HG02938 (cell line): Measurements from ENCODE around the gene TNKS1BP1.
"Not testable (repeated sequence)": the region's sequence is repeated elsewhere in the genome, so short reads cannot be mapped to it uniquely, and the experiment has no call there.

ENCODE experiments used
- ATAC-seq: cut with Tn5 transposase; IDR thresholded peaks from one replicate; pipeline ENCODE4 v1.9.1; 2021; ENCODE audit warnings: mild to moderate bottlenecking, moderate library complexity; ENCODE audit not compliant: unreplicated experiment

Gene TNKS1BP1

GRCh38 chr11:57297221-57297620, 27.5 kb downstream of the TNKS1BP1 start:
- ATAC-seq, result no peak

GRCh38 chr11:57296205-57296604, 28.5 kb downstream of the TNKS1BP1 start:
- ATAC-seq, result not testable (repeated sequence)

GRCh38 chr11:57294225-57295131, 30.3 kb downstream of the TNKS1BP1 start:
- no peak for ATAC-seq

- ATAC-seq, result no peak
These were observed 34.5 kb downstream of the TNKS1BP1 start for GRCh38 chr11:57290288-57290687.

DNA sequence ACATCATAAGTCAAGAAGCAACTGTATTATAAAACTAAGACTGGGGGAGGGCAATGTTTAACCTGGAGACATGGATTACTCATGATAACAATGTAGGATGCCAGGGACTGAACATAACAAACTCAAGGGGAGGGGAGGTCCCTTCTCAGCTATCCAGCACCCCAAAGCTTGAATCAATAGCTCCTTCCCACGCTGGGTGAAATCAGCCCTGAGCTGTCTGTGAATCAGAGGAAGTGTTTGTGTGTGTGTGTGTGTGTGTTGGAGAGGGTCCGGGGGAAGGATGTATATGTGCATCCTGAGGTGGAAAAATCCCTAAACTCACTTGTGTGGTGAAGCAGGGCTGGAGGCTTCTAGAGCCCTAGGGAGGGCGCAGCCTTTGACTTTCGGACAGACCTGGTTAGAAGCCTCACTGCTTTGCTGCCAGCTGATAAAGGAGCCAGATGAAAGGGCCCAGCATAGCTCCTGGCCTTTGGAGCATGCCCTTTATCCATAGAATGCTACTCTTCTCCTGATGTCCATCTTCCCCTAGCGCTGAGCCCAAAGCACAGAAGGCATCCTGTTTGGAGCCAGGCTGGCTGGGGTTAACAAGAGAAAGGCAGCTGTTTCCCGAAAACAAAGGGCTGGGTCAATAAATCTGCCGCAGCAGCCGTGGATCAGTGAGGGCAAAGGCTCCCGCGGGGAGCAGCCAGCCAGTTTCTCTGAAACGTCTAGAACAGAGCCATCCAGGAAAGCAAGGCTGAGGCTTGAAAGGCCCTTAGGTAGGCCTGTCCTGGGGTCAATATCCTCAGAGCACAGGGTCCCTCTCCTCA, 35.8 kb downstream of the TNKS1BP1 start:
- no peak for ATAC-seq

DNA sequence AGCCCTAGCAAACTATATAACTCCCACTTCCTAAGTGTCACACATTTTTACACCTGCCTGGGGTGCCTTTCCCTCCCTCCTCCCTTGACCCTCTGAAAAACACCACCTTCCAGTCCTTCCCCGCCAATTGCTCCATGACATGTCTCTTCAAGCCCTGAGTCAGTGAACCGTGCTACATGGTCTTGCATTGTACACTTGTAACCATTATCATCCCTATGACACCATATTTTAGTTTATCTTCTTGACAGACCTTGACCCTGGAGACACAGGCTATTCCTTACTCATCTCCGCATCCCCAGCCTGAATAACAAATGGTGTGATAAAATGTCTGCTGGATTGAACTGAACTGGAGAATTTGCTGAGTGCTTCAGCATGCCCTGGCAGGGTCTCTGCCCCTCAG, 36.9 kb downstream of the TNKS1BP1 start:
- ATAC-seq, result no peak

DNA sequence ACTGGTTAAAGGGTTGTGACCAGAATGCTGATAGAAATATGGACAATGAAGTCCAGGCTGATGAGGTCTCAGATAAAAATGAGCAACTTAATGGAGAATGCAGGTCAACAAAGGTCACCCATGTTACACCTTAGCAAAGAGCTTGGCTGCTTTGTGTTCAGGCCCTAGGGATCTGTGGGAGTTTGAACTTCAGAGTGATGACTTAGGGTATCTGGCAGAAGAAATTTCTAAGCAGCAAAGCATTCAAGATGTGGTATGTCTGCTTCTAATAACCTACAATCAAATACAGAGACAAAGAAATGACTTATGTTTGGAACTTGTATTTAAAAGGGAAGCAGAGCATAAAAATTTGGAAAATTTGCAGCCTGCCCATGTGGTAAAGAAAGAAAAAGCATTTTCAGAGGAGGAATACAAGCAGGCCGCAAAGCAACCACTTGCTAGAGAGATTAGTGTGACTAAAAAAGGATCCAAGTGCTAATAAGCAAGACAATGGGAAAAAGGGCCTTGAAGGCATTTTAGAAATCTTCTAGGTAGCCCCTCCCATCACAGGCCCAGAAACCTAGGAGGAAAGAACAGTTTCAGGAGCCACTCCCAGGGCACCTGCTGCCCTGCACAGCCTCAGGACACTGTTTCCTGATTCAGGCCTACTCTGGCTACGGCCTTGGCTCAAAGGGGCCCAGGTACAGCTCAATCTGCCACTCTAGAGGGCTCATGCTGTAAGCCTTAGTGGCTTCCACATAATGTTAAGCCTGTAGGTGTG, 41.3 kb downstream of the TNKS1BP1 start:
- ATAC-seq, result no peak

DNA sequence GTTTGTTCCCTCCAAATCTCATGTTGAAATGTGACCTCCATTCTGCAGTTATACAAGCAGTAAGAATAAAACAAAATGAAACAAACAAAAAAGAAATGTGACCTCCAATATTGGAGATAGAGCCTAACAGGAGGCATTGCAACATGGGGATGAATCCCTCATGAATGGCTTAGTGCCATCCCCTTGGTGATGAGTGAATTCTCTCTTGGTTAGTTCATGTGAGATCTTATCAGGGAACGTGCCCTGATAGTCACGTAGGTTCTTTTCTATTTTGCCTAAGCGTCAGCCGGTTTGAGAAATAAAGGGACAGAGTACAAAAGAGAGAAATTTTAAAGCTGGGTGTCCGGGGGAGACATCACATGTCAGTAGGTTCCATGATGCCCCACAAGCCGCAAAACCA, 43.2 kb downstream of the TNKS1BP1 start:
- not testable (repeated sequence) for ATAC-seq

DNA sequence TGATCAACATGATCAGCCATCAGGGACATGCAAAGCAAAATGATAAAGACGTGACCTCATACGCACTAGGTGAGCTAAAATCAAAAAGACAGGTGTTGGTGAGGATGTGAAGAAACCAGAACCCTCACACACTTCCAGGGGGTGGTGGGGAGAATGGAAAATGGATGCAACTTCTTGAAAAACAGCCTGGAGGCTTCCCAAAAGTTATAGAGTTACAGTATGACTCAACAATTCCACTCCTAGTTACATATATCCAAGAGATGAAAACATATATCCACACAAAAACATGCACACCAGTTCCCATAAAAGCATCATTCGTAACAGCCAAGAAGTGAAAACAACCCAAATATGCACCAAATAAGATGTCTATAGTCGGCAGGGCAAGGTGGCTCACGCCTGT, 45.6 kb downstream of the TNKS1BP1 start:
- no peak for ATAC-seq

DNA sequence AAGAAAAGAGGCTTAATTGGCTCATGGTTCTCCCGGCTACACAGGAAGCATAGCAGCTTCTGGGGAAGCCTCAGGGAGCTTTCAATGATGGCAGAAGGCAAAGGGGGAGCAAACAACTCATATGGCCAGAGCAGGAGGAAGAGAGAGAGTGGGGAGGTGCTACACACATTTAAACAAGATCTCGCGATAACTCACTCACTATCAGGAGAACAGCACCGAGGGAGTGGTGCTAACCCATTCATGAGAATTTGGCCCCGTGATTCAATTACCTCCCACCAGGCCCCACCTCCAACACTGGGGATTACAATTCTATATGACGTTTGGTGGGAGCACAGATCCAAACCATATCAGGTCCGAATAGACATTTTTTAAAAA, 46.0 kb downstream of the TNKS1BP1 start:
- no peak for ATAC-seq

GRCh38 chr11:57277845-57278720, 46.7 kb downstream of the TNKS1BP1 start:
- ATAC-seq, result peak; percentile 81

DNA sequence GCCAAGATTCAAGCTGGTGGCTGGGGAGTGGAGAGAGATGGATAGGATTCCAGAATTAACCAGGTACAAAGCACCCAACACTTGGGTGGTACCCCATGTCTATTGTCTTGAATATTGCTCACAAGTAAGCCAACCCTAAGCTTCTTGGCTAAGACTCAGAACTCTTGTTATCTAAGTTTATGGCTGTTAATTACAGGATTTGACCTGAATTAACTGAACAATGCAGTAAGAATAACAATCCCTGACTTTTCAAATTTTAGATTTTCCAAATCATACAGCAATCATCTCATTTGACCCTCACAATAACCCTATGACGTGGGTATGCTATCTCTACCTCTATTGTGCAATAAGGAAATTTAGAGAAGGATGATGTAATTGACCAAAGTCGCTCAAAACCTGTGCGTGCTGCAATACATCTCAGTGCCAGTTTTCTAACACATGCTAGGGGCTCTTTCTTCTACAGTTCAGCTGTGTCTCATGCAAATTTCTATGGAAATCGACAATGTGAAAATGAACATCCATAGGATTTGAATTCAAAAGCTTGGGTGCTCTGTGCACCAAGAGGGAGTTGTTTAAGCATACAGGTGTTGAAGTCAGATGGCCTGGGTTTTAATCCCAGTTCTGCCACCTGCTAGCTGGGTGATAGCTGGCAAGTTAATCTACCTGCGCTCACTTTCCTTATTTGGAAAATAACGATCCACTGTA, 47.6 kb downstream of the TNKS1BP1 start:
- ATAC-seq, result no peak

DNA sequence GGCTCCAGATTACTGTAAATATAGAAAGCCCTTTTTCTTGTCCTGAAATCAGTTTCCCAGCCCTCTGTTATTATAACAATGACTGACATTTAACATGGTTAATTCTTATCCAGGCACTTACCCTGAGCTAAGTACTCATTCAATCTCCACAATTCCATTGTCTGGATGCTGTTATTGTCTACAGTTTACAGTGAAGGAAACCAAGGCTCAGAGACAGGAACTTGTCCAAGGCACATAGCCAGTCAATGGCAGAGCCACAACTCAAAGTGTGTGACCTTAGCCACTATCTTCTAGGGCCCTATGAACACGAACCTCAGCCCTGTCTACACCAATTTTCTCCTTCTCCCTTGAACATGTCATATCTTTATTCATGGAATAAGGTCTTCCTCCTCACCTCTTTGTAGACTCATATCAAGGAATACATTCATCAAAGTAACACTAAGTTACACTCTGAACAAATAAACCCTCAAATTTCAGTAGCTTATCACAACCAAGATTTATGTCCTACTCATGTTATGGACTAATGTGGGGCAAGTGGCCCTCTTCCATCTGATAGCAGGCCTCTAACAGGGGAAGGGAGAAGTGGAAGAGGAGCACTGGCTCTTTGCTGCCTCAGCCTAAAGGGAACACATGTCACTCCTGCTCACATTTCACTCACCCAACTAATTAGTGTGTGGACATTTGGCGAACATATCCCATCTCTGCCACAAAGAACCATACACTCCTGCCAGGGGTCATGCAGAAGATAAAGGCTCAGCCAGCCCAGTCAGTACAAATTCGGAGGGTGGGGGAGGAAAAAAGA, 48.4 kb downstream of the TNKS1BP1 start:
- no peak for ATAC-seq

- ATAC-seq, result no peak
These were observed 49.2 kb downstream of the TNKS1BP1 start for GRCh38 chr11:57275582-57275981.

DNA sequence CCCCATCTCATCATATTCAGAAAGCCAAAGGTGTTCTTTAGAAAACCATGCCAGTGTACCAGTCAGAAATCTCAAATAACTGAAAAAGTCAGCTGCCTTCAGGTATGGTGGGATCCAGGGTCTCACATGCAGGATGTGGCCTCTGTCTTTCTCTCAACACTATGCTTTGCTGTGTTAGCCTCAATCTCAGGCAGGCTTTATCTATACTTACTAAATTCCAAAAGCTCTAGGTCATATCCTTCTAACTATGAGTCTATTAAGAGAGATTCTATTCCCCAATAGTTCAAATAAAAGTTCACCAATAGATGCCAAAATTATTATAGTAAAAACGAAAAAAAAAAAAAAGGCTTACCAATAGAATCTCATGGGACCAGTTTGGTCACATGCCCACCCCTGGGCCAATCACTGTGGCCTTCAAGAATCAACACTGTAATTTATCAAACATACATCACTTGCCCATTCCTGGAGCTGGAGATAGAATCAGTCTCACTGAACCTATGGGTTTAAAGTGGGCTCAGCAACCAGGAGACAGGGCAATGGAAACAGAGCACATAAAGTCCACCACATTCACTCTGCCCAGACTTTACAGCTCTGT, 49.8 kb downstream of the TNKS1BP1 start:
- no peak for ATAC-seq

DNA sequence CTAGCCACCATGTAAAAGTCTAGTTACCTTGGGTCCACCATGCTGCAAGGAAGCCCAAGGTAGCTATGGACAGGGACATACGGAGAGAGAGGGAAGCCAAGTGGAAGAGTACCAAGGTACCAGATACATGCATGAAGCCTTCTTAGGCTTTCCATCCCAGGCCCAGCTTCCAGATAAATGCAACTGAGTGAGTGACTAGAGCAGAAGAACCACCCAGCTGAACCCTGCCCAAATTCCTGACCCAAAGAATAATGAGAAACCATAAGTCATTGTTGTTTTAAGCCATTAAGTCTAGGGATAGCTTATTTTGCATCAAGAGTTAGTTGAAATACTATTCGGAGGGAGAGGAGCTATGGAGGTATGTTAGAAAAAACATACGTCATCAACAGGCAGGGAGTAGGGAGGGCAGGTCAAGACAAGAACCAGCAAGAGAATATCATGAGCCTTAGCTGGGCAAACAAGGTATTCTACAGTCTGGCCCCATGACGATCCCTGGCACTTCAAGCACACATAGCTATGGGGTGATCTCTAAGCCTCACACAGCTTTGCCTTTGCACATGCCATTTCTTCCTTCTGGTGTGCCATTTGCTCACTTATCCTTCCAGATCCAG, 51.2 kb downstream of the TNKS1BP1 start:
- no peak for ATAC-seq

GRCh38 chr11:57269571-57270021, 55.2 kb downstream of the TNKS1BP1 start:
- no peak for ATAC-seq

GRCh38 chr11:57266157-57266556, 58.6 kb downstream of the TNKS1BP1 start:
- no peak for ATAC-seq
